GM20431 (cell line): ENCODE results near the gene CTBP1.

Experiments
- in situ Hi-C: fragments of 300-500 bp; cut with MseI, MboI; formaldehyde crosslinking; loops from one replicate; pipeline ENCODE4 v1.15.0; 2020; ENCODE audit warnings: low sequenced_read_pairs; ENCODE audit not compliant: unreplicated experiment

CTBP1 gene

DNA sequence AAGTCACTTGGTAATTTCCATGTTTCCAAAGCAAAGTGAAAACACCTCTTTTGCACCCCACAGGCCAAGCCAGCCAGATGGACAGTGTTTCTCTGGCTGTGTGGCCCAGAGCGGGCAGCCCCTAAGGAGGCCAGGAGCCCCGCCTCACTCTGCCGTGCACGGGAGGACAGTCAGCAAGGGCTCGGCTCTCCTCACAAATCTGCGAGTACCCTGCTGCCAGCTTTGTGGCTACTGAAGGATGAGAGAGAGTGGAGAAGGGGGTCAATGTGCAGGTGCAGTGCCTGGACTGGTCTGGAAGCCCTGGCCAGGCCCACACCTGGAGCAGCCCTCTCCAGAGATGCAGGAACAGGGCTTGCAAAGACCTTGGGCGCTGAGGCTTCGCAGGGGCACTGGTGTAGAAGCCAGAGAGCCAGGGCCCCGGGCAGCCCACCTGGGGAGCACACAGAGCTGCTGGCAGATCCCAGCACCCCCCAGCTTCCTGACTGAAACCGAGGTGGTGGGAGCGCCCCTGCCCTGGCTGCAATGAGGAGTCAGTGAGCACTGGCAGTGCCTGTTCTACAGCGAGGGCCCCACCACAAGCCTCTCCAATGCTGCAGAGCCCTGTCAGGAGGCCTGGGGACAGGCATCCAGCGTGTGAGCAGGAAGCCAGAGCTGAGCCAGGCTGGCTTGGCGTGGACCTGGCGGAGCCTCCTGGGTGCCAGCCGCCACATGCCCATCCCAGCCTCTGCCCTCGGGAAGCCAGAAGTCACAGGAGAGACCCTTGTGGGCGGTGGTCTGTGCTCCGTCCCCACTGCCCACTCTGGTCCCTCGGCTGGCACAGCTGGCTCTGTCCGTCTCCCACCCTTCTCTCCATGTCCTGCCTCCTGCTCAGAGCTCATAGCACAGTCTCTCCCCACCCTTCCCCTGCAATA is 80.5 kb downstream of the CTBP1 start:
- in situ Hi-C loops, result no loop called here

DNA sequence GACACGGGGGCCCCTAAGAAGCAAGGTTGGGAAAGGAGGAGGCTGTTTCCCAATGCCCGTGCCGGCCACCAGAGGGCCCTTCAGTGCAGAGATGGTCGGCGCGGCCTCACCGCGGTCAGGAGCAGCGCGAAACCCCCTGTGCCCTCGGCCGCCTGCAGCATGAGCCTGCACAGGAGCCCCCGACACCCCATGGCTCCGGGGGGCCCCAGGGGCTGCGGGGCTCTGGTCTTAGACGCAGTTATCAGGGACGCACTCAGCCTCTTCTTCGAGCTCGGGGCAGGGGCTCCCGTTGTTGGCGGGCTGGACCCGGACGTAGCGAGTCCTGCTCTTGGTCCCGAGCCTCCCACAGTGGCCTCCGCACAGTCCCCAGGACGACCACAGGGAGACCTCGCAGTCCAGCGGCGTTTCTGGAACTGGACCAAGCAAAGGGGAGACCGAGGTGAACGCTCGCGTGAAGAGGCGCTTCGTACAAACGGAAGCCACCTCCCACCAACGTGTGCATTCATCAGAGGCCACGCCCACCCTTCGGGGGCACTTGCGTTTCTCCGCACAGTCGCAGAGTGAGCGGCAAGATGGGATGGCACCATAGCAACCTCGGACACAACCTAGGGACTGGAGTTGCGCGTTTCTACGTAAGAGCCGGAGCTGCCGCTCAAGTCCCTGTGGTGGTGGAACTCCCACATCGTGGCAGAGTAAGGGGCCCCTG is 81.5 kb downstream of the CTBP1 start:
- in situ Hi-C loops, result no loop called here

DNA sequence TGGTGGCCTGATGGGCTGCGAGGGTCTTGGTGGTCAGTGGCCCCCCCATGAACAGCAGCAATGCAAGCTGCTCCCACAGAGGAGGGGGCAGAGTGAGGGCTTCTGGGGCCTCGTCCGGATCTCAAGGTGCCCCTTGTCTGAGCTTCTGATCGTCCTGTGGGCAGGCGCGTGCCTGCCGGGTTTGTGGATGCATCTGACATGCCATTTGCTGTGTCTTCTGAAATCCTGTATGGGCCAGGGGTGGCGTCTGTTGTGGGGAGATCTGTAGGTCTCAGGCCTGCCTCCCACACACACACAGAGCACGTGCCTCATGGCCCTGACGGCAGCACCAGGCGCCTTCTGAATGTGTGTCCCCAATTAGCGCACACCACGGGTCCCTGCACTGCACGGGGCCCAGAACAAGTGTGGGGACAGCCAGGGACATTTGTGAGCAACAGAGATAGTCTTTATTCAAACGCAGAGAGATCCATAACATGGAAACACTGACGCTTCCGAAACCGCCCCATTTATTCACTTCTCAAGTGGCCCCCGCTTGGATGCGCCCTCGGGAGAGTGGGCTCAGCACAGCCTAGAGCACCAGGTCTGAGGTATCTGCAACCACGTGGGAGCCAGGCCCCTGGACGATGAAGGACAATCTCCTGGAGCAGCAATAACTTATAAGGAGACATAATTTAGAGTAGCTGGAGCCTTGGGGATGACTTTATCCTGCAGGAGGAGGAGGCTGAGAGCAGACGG is 82.3 kb downstream of the CTBP1 start:
- in situ Hi-C loops, result no loop called here

DNA sequence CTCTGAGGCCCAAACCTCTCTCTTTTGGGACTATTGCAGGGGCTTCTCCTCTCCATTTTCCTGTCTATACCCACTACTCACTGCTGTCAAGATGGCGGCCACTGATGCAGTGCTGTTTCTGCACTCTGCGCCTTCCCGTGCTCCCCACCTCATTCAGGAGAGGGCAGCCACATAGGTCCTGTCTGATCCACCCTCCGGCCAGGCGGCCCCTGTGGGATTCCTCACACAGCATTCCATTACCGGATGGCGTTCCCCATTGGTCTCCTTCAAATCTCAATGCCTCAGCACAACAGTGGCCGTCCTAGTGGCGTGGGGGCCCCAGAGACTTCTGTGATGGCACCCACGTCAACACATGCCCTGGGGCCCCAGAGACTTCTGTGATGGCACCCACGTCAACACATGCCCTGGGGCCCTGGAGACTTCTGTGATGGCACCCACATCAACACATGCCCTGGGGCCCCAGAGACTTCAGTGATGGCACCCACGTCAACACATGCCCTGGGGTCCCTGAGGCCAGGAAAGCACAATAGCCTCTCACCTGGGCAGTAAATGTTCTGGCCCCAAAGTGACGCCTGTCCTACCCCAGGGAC is 83.9 kb downstream of the CTBP1 start:
- in situ Hi-C loops, result no loop called here

DNA sequence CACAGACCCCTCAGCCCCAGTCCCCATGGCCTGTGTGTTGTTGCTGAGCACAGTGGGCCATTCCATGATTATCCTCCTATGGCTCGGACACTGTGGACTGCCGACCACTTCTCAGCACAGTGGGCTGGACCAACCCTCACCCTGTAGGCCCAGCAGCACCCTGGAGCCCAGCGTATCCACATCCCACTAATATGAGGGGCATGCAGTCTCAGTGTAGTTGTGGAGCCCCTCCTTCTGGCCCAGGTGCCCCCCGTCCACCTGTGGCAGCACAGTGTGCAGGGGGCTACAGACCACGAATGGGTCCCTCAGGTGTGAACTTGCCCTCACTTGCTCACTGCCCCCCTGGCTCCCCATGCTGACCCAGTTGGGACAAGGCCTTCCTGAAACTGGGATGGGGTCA is 84.5 kb downstream of the CTBP1 start:
- in situ Hi-C loops, result no loop called here

DNA sequence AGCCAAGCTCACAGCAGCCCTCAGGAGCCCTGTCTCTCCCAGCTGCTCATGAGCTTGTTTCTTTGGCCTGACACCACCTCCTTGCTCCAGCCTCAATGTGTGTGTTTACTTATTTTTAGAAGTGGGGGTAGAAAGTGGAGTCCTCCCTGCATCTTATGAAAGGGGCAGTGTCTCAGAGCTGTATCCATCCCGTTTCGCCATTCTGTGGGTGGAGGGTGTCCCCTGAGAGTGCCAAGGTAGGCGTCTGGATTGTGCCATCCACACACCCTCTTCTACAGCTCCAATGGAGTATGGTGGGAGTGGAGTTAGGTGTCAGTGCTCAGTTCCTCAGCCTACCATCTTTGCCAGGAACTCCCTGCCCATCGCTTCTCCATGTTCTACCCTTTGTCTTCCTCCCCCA is 84.9 kb downstream of the CTBP1 start:
- in situ Hi-C loops, result no loop called here
